Measurements from ENCODE around the gene SPATS2.
A peak's percentile ranks its signal among the peaks of the same experiment; 100 is the strongest.
"Not testable (repeated sequence)": the region's sequence is repeated elsewhere in the genome, so short reads cannot be mapped to it uniquely, and the experiment has no call there.

The SPATS2 gene

GRCh38 chr12:49478949-49479664 is 111.8 kb downstream of the SPATS2 start:
- DNase-seq, result peak; percentile 29

DNA sequence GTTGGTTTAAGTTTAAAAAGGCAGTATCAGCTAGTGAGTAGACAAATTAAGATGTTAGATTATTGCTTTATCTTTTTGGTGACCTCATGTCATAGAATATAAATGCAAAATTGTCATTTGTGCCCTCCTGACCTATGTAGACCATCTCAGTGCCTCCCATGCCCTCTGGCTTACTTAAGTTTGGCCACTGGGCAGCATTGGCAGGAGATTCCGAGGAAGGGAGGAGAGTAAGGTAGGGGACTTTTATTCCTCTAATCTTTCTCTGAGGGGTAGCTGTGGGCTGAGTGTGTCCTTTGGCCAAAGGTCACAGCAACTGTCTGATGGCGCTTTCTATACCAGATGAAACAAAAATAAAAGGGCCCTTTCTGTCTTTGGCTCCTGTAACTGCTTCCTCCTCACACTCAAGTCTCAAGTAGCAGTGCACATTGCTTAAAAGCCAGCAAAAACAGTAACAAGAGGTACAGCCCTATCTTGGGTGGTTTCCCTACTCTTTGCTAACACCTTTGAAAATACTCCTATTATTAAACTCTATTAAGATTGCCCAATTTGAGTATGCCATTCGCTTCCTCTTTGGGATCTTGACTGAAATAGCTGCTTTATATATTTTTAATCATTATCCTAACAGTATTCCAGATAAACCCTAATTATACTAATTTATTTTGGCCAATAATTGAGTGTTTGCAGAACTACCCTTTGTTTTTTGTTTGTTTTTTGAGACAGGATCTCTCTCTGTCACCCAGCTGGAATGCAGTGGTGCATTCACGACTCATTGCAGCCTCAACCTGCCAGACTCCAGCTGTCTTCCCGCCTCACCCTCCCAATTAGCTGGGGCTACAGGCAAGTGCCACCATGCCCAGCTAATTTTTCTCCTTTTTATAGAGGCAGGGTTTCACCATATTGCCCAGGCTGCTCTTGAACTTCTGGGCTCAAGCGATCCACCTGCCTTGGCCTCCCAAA is 115.1 kb downstream of the SPATS2 start:
- peak; percentile 96 for DNase-seq

DNA sequence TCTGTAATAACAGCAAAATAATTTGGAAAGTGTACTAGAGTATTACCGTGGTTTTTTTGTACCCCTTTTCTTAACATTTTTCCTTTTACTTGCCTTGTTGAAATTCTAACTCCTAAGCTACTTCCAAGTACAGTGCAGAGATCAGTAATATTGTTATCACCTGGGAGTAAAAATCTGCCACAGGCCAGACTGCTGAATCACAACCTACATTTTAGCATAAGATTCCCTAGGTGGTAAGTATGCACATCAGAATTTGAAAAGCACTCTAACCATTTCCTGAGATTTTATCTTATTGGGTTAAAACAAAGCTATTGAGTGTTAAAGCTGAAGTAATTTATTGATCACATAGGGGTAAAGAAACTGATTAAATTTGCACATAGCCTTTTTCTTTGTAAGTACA is 116.4 kb downstream of the SPATS2 start:
- DNase-seq, result no peak

DNA sequence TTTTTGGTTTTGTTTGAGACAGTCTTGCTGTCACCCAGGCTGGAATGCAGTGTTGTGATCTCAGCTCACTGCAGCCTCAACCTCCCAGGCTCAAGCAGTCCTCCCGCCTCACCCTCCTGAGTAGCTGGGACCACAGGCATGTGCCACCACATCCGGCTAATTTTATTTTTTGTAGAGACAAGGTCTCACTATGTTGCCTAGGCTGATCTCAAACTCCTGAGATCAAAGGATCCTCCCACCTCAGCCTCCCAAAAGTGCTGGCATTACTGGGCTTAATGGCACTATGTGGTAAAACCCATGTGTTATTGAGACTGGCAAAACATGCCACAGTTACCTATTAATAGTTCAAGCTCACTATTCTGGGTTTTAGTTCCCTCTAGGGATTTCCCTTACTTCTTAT is 120.3 kb downstream of the SPATS2 start:
- no peak for DNase-seq

DNA sequence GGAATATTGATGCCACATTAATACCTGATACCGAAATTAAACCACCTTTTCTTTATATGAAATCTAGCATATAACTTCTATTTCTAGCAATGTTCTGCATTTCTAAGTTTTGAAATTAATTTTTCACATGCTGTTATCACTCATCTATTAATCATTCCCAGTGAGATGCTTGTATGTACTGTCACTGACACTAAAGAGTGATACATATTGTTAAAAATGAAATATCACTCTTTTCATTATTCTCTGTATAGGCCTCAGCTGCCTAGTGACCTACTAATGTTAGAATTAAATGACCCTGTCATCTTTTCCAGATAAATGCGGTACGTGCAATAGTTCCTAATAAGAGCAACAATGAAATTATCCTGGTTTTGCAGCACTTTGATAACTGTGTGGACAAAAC is 121.9 kb downstream of the SPATS2 start:
- DNase-seq, result no peak

DNA sequence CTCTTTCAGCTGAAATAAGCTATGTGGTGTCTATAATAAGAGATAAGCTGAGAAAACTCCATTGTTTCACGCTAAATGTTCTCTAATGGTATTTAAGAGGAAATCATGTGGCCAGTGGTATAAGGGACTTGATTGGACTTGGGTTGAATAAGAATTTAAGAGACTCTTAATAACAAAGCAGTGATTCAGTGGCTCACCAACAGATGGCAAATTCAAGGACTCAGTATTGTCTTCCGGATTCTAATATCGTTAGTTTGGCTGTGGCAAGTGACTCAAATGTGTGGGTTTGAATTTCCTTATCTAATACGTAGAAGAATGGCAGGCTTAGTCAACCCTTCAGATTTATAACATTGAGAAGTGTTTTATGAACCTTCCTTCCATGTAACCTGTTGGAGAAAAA is 122.5 kb downstream of the SPATS2 start:
- no peak for DNase-seq

- no peak for DNase-seq
Measured at GRCh38 chr12:49491823-49492222, 124.6 kb downstream of the SPATS2 start.

- no peak for DNase-seq
Measured at GRCh38 chr12:49493900-49494299, 126.6 kb downstream of the SPATS2 start.

GRCh38 chr12:49496417-49497360 is 129.4 kb downstream of the SPATS2 start:
- no peak for DNase-seq

DNA sequence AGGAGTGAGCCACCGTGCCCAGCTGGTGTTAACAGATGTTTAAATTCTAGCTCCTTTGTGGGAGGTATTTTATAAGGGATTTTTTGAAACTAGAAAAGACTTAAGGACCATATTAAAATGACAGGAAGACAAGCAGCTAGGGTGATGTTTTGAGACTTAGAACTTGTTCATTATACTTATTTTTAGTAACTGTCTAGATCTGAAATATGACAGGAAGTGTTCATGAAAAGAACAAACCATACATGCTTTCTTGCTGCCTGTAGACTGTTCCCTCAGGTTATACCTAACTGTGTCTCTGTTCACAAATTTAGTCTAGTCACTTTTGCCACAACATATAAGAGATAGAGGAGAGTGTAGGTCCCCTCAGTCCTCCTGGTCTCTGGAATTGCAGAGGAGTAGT is 134.6 kb downstream of the SPATS2 start:
- no peak for DNase-seq

- DNase-seq, result no peak
Measured at GRCh38 chr12:49502590-49502989, 135.3 kb downstream of the SPATS2 start.

DNA sequence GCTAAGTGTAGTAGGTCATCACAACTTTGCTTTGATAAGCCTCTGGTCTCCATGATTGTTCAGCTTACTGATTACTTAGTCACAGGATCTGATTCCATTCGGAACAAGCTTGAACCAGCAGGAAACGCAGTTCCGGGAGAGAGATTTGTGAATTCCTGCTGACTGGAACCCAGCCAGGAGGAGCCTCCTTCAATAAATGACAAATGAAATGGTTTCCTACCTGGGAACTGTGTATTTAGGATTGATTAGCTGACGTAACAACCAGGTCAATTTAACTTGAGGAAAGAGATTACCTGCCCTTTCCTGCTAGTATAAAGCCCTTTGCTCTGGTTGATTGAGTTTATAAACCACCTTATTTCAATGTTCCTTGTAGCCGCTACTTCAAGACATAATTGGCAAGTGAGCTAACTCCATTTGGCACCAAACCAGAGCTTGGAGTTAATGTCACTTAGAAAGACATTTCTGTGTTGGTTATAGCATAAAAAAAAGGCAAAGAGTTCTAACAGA is 136.5 kb downstream of the SPATS2 start:
- DNase-seq, result peak; percentile 84

- no peak for DNase-seq
Measured at GRCh38 chr12:49505672-49506071, 138.4 kb downstream of the SPATS2 start.

DNA sequence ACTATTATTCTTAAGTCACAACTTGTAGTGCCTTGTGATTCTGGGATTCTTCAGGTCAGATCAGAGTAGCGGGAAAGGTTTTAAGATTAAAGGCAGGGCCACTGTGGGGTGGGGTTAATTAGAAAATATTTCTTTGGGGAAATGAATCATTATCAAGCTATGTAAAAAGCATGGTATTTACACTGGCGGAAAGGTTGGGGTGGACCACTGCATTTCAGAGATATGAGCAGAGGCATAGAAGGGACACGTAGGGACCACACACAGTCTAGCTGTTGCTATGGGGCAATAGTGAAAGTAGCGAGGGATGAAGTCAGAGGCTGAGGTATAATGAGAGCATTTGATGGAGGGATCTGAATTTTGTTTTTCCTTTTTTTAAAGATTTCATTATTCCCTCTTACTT is 139.9 kb downstream of the SPATS2 start:
- DNase-seq, result no peak

GRCh38 chr12:49509681-49510080 is 142.4 kb downstream of the SPATS2 start:
- not testable (repeated sequence) for DNase-seq

DNA sequence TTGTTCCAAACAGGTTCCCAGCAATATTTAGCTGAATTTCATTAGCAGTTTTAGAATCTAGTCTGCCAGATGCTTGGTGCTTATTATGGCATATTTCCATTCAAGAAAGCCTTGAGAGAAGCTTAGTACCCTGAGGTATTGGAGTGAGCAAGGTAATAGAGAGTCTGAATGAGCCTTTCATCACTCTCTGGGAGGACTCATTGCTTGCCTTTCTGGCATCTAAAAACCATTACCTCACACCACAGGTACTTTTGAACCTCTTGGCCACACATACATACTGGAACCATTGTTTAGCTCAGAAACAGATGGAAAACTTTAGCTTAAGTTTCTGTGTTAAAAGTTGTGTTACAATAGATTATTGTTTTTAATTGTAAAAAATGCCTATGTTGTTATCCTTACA is 144.1 kb downstream of the SPATS2 start:
- DNase-seq, result no peak

DNA sequence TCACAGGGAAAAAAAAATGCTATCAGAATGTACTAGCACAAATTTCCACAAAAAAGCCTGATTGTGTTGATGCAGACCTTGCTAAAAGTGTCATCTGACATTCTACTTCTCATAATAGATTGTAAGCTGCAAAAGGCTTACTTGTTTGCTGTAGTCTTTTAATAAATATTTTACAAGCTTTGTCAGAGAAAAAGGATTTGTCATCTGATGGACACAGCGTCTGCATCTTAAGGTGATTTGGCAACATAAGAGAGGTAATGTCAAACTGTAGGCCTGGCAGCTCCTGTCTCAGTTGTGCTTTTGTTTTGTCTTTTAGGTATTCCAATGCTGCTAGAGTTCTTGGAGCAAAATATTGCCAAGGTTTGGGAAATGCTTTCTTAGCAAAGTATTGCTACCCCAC is 145.3 kb downstream of the SPATS2 start:
- DNase-seq, result no peak

DNA sequence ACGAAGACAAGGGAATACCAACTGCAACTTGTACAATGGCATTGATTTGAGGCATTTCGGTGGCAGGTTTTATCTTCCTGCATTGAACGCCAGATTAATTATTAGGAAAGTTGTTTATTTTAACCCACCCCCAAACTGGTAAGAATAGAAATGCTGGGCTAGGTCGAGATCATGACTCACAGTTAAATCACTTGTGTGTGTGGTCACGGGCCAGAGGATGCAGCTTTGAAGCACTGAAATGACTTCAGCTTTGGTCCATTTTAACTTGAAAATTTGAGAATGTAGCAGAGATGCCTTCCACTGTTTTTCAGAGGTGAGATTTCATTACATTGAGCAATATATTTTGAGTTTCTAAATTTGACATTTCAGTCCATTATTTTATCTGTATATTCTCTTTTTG is 148.0 kb downstream of the SPATS2 start:
- no peak for DNase-seq

GRCh38 chr12:49518914-49519573 is 151.8 kb downstream of the SPATS2 start:
- peak; percentile 29 for DNase-seq

- no peak for DNase-seq
Measured at GRCh38 chr12:49519574-49519936, 152.3 kb downstream of the SPATS2 start.

GRCh38 chr12:49521389-49521788 is 154.1 kb downstream of the SPATS2 start:
- no peak for DNase-seq

- peak; percentile 87 for DNase-seq
Measured at GRCh38 chr12:49524660-49525324, 157.5 kb downstream of the SPATS2 start.
